HG03342 (cell line): ENCODE results near the gene PPP1CC.
"Not testable (repeated sequence)": the region's sequence is repeated elsewhere in the genome, so short reads cannot be mapped to it uniquely, and the experiment has no call there.

ENCODE experiments used
- ATAC-seq: cut with Tn5 transposase; IDR thresholded peaks from one replicate; pipeline ENCODE4 v1.9.1; 2021; ENCODE audit warnings: mild to moderate bottlenecking, moderate library complexity; ENCODE audit not compliant: unreplicated experiment

Gene PPP1CC

GRCh38 chr12:110756611-110757010 is 13.9 kb upstream of the PPP1CC start:
- ATAC-seq: no peak

- no peak for ATAC-seq
Measured at GRCh38 chr12:110754101-110754793, 11.6 kb upstream of the PPP1CC start.

DNA sequence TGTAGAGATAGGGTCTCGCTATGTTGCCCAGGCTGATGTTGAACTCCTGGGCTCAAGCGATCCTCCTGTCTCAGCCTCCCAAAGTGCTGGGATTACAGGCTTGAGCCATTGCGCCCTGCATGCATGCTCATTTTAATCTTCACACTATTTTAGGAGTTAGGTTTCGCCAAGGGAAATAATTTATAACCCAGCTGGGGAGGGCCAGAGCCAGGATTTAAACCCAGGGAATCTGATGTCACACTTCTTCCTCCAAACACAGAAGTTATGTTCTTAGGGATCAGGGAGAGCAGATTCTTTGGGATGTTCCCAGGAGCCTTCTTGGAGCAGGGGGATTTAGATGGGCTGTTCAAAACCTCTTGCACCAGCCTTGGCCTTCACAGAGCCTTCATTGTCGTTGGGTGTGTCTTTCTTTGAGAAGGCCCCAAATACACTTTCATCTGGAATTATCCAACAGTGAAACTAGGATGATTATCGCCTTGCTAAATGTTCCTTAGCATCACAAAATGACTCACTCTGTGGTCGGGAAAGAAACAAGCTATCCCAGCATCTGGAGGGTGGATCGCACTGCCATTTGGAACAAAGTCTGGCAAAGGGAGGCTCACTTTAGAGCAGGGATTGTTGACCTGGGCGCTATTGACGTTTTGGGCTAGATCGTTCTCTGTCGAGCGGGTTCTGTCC is 8.2 kb upstream of the PPP1CC start:
- no peak for ATAC-seq

DNA sequence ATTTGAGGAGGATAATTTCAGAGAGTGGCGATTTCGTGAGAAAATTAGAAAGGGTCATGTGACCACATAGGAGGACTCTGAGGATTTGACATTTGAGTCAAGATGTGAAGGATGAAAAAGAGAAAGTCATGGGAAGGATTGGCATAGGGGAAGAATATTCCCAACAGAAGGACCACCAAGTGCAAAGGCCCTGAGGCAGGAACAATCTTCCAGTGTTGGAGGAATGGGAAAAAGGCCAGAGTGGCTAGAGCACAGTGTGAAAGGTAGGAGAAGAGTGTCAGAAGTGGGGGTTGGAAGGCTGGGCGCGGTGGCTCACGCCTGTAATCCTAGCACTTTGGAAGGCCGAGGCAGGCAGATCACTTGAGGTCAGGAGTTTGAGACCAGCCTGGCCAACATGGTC is 3.9 kb upstream of the PPP1CC start:
- ATAC-seq: no peak

GRCh38 chr12:110745542-110746284 is 3.0 kb upstream of the PPP1CC start:
- no peak for ATAC-seq

DNA sequence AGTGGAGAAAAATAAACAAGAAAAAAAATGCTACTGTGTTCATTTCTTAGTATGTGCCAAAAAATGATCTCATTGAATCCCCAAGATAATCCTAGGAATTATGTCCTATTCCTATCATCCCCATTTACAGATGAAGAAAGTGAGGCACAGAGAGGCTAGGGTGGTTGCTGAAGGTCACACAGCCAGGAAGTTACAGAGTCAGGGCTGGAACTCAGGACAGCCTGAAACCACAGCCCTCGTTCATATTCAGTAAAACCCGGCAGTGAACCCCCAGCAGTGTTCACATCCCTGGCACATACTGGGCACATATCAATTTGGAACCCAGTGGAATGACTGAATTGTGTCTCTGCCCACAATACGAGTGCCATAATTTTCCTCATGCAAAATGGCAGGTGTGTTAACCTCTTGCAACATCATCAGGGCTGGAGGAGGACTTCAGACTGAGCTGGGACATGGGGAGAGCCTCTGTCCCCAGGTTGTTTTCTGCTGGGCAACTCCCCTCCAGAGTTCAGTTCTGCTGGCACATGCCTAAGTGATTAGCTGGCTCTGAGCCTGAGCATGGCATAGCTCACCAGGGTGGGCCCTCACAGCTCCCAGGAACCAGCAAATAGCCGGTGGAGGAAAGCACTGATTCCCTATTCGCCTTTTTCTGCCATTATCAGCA is 2.0 kb upstream of the PPP1CC start:
- no peak for ATAC-seq

GRCh38 chr12:110744151-110744571 is 1.5 kb upstream of the PPP1CC start:
- ATAC-seq: no peak

DNA sequence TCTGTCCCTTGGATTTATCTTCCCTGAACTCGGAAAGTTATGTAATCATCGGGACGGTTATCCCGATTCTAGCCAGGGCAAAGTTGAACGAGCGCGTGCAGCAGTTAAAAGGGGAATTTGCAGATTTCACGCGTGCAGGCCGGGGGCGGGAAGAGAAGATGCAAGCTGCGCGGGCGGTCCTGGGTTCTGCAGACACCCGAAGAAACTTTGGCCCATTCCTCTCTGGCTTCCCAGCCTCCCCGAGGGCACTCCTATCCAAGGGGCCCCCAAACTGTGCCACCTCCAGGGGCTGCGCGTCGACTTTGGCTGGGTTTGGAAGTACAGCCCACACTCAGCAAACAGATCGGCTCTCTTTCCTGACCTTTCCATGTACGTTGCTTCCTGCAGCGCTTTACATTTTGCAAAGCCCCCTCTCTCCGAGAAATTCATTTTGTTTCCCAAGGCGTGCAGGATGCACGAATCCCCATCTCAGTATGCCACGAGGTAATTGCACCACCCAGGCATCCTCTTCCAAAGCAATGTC is 941 bp upstream of the PPP1CC start:
- no peak for ATAC-seq

DNA sequence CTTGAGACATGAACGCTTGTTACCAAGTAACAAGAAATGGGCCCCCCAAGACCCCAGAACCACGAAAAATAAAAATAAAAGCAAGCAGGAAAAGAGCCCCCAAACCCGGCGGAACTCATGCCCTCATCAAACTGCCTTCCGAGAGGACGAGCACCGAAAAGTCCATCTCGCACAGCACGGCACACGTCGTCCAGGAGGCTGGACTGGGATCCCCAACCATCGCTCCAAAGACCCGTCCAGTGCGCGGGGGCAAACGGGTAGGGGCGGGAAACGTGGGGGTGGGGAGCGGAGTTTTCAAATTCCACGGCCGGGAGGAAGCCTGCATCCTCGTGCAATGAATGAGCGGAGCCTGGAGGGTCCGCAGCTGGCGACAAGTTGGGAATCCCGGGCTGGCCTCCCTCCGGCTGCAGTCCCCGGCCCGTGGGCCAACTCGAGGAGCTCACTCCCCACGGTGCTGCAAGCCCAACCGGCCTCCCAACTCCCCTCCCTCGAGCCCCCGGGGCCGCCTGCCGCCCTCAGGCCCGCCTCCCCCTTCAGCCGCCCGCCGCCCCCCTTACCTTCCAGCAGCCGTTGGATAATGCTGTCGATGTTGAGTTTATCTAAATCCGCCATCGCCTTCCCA is 484 bp downstream of the PPP1CC start:
- ATAC-seq: peak; percentile 29

- ATAC-seq: no peak
Measured at GRCh38 chr12:110741341-110742095, 1.2 kb downstream of the PPP1CC start.

DNA sequence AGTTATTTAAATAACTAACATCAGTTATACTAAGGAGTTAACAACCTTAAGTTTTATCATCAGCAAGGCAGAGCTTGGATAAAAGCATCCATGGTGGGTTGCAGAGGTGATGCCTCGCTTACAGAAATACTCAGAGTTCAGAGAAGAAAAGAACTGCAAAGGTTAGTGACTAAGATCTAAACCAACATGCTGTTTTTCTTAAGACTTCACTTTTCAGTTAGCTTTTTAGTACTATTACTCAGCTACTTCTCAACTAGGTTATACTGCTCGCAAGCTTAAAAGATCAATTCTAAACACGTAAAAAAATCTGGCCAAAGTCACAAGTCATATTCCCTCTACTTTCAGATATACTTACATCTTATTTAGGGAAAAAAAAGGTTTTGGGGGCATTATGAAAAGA is 2.8 kb downstream of the PPP1CC start:
- ATAC-seq: no peak

- ATAC-seq: no peak
Measured at GRCh38 chr12:110739488-110739887, 3.2 kb downstream of the PPP1CC start.

DNA sequence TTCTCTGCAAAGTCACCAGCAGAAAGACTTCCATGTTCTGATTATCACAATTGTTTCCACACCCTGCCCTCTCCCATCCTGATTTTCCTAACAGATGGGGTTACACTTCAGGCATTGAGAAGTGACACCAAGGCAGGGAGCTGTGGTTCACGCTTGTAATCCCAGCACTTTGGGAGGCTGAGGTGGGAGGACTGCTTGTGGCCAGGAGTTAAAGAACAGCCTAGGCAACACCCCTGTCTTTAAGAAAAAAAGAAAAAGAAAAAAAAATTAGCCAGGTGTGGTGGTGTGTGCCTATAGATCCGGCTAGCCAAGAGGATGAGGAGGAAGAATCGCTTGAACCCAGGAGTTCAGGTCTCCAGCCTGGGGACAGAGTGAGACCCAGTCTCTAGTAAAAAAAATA is 5.2 kb downstream of the PPP1CC start:
- ATAC-seq: no peak

GRCh38 chr12:110737016-110737415 is 5.7 kb downstream of the PPP1CC start:
- not testable (repeated sequence) for ATAC-seq

DNA sequence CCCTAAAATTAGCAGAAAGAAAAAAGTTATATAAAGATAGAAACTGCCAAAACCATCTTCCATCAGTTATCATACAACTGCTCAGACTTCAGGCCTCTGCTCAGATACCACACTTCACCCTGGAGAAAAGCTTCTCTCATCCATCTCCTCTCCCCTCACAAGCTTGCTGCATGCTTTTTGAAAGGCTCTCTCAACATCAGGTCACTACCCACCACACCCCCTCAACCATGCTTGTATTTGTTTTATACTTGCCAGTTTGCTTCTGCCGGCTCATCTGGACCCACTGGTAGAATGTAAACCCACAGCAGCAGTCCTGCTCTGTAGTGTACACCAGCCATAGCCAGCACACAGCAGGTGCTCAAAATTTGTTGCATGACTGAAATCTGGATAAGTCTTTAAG is 8.8 kb downstream of the PPP1CC start:
- ATAC-seq: no peak

GRCh38 chr12:110733089-110733715 is 9.5 kb downstream of the PPP1CC start:
- ATAC-seq: no peak

DNA sequence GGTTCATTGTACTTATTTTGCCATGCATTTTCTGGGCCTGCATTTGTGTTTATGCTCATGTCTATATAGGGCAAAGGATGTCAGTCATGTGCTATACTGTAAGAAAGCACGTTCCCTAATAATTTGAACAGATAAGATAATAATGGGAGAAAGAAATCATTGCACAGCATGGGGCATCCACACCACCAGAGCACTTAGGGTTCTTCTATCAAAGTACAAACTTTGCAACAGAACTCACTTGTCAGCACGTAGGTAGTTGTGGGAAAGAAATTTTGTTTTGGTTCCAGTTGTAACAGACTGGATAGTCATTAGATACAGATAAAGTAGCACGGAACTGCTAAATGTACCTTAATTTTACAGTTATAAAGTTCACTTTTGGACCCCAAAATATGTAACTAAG is 10.1 kb downstream of the PPP1CC start:
- ATAC-seq: no peak

DNA sequence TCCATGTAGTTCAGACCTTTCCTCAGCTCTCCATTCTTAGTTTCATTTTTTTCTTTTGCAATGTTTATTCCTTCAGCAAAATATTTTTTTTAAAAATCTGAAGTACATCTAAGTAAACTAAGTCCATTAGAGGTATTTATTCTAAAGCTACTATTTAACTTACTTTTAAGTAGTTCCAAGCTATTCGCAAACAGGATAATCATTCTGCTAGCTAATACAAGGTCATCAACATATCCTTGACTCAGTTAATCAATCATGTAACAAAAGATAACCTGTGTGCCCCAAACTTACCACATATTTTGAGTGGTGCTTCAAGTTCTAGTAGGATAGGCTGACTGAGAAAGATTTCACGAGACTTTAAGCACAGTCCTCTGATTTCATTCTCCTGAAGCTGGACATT is 11.2 kb downstream of the PPP1CC start:
- ATAC-seq: no peak

GRCh38 chr12:110728628-110729027 is 14.1 kb downstream of the PPP1CC start:
- no peak for ATAC-seq
